Fibroblast of lung (primary cell): ENCODE data around the gene ZNF638.

ENCODE experiments used
- EZH2 ChIP-seq: IDR thresholded peaks from 2 replicates; pipeline ENCODE4 v1.5.1; 2012; ENCODE audit warnings: low read length, control low read depth, mild to moderate bottlenecking; ENCODE audit errors: missing control alignments
- TF ChIP-seq, protein P1 (sequence below), 2 donors: IDR thresholded peaks in 1 of 2; conservative IDR thresholded peaks in 1 of 2; 1 replicate in 1 of 2; 2 replicates in 1 of 2; pipeline ENCODE4 v1.5.1; 2011 to 2012; ENCODE audit warnings: low read length in 2 of 2, control low read depth in 1 of 2, inconsistent platforms in 1 of 2, low read depth in 1 of 2, mild to moderate bottlenecking in 1 of 2

DNA sequence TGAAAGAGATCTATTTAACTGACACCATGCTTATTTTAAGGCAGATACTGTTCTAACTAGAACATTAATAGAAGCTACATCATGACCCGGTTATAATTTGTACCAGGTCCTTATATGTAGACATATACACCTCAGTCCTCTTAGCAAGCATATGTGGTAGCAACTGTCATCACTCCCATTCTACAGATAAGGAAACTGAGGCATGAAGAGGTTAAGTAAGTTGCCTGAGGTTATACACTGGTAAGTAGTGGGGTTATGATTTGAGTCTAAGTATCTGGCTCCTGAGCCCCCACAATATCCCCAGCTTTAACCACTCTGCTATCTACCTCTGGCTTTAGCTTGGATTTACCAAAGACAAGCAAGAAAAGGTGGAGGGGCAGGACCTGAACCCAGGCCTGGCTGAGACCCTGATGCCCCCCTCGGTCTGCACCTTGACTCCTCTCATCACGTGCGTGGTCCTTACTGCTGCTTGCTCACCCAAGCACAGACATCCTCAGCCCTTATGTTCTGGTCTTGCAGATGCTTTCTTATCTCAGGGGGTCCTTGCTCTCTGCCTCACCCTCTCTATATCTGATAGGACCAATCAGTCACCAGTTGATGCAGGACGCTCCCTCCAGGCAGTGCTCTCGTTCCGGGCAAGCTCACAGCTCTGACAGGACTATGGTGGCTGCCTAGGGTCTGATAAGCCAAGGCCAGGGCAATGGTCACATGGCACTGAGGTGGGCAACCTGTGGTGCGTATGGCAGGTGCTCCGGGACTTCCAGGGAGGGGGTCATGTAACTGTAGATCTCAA lies 125.7 kb downstream of the ZNF638 start:
- TF ChIP-seq EZH2 = no peak
- TF ChIP-seq, protein P1, sequence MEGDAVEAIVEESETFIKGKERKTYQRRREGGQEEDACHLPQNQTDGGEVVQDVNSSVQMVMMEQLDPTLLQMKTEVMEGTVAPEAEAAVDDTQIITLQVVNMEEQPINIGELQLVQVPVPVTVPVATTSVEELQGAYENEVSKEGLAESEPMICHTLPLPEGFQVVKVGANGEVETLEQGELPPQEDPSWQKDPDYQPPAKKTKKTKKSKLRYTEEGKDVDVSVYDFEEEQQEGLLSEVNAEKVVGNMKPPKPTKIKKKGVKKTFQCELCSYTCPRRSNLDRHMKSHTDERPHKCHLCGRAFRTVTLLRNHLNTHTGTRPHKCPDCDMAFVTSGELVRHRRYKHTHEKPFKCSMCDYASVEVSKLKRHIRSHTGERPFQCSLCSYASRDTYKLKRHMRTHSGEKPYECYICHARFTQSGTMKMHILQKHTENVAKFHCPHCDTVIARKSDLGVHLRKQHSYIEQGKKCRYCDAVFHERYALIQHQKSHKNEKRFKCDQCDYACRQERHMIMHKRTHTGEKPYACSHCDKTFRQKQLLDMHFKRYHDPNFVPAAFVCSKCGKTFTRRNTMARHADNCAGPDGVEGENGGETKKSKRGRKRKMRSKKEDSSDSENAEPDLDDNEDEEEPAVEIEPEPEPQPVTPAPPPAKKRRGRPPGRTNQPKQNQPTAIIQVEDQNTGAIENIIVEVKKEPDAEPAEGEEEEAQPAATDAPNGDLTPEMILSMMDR (conservative IDR thresholded peaks at IDR 0.05 in 1 of 2, IDR thresholded peaks at IDR 0.05 in 1 of 2; ENCODE audit: low read depth in 1 of 2, low read length in 2 of 2) = no peak
